Activated CD8-positive, alpha-beta T cell treated with anti-CD3 and anti-CD28 coated beads for 36 hours (primary cell): ENCODE results near the gene GET4. TPM values are rescaled to one million over a fixed set of nuclear protein-coding genes. Genes with fewer than 3 reads are reported as not detected.

Experiments used
- ATAC-seq: fragments of 200-7000 bp; cut with Tn5 transposase; one replicate; pipeline ENCODE4 v1.10.0; 2021; ENCODE audit warnings: mild to moderate bottlenecking, moderate library complexity
- CTCF ChIA-PET: fragments of 350-600 bp; sonication (Branson Sonifier 250); formaldehyde crosslinking; loops from one replicate; lab custom pipeline; 2021; ENCODE audit warnings: antibody characterized with exemption; lab: Charles Lee
- POLR2A ChIA-PET: fragments of 350-600 bp; sonication (Branson Sonifier 250); formaldehyde crosslinking; loops from one replicate; lab custom pipeline; 2021; ENCODE audit warnings: antibody characterized with exemption; lab: Charles Lee
- DNase-seq: peaks from one replicate; pipeline ENCODE4 v3.0.0-alpha.2; 2020
- H3K27ac Mint-ChIP-seq: one replicate; pipeline ENCODE4 v1.8.0; 2021; ENCODE audit warnings: mild to moderate bottlenecking, mixed read lengths
- H3K27me3 Mint-ChIP-seq: one replicate; pipeline ENCODE4 v1.8.0; 2021; ENCODE audit warnings: mixed read lengths
- H3K36me3 Mint-ChIP-seq: one replicate; pipeline ENCODE4 v1.8.0; 2021; ENCODE audit warnings: low read depth, mixed read lengths
- H3K4me1 Mint-ChIP-seq: one replicate; pipeline ENCODE4 v1.8.0; 2021; ENCODE audit warnings: low read depth, mixed read lengths
- H3K4me3 Mint-ChIP-seq: one replicate; pipeline ENCODE4 v1.8.0; 2021; ENCODE audit warnings: mild to moderate bottlenecking, moderate library complexity, mixed read lengths
- H3K9me3 Mint-ChIP-seq: one replicate; pipeline ENCODE4 v1.8.0; 2021; ENCODE audit warnings: mixed read lengths
- CTCF ChIP-seq: fragments of 200-600 bp; IDR thresholded peaks from one replicate; pipeline ENCODE4 v1.8.0; 2022; ENCODE audit warnings: antibody characterized with exemption, mild to moderate bottlenecking
- intact Hi-C: fragments of 100-400 bp; cut with micrococcal nuclease; formaldehyde crosslinking; loops from one replicate; pipeline ENCODE4 v1.10.0; 2022
- total RNA-seq, 2 experiments: library from RNA; stranded (reverse); gene quantifications; one replicate each; pipeline ENCODE4 v1.2.3, GENCODE V29; 2021

GET4 gene
- total RNA-seq, 2 experiments from 2014 or later = 20.6 to 31.9 TPM

- H3K36me3 Mint-ChIP-seq = peaks cover 42% of the 10 kb centered on the region
- no peak overlapping the region for H3K27ac Mint-ChIP-seq
- DNase-seq (no peak), ATAC-seq (no peak)
- H3K4me1 Mint-ChIP-seq = peaks cover 2% of the 10 kb centered on the region
- ChIA-PET POLR2A (no interaction called here), CTCF (interaction anchor here (1.2 to 1.5 kb wide), 2 partner anchors 12 to 102 kb away, joined by 3 to 4 read pairs; no protein-coding TSS in a partner anchor)
- no peak for TF ChIP-seq CTCF
- H3K4me3 Mint-ChIP-seq = no peak overlapping the region
- H3K27me3 Mint-ChIP-seq = no peaks in the 10 kb centered on the region
- H3K9me3 Mint-ChIP-seq = no peaks in the 10 kb centered on the region
- intact Hi-C loops = no loop called here
Observed at GRCh38 chr7:891805-892204, 15.5 kb downstream of the GET4 start.

DNA sequence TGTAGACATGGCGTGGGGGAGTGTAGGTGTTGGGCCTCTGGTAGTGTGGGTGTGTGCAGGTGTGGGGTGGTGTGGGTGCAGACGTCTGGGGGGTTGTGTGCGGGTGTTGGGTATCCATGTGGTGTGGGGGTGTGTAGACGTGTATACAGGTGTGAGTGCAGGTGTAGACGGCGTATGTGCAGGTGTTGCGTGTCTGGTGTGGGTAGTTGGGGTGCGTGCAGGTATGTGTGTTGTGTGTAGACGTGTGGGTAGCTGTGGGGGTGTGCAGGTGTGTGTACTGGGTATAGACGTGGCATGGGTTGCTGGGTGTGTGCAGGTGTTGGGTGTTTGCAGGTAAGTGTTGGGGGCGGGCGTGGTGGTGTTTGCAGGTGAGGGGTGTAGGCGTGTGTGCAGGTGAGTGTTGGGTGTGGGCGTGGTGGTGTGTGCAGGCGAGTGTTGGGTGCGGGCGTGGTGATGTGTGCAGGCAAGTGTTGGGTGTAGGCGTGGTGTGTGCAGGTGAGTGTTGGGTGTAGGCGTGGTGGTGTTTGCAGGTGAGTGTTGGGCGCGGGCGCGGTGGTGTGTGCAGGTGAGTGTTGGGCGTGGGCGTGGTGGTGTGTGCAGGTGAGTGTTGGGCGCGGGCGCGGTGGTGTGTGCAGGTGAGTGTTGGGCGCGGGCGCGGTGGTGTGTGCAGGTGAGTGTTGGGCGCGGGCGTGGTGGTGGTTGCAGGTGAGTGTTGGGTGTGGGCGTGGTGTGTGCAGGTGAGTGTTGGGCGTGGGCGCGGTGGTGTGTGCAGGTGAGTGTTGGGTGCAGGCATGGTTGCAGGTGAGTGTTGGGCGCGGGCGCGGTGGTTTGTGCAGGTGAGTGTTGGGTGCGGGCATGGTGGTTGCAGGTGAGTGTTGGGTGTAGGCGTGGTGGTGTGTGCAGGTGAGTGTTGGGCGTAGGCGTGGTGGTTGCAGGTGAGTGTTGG, 16.6 kb downstream of the GET4 start:
- intact Hi-C loops = no loop called here
- DNase-seq = no peak
- no peak for ATAC-seq
- POLR2A ChIA-PET = no interaction called here
- Mint-ChIP-seq H3K9me3 (no peaks in the 10 kb centered on the region), H3K4me3 (no peak overlapping the region), H3K27ac (no peak overlapping the region), H3K27me3 (no peaks in the 10 kb centered on the region), H3K36me3 (peaks cover 42% of the 10 kb centered on the region), H3K4me1 (peaks cover 2% of the 10 kb centered on the region)
- no peak for TF ChIP-seq CTCF
- CTCF ChIA-PET = no interaction called here

DNA sequence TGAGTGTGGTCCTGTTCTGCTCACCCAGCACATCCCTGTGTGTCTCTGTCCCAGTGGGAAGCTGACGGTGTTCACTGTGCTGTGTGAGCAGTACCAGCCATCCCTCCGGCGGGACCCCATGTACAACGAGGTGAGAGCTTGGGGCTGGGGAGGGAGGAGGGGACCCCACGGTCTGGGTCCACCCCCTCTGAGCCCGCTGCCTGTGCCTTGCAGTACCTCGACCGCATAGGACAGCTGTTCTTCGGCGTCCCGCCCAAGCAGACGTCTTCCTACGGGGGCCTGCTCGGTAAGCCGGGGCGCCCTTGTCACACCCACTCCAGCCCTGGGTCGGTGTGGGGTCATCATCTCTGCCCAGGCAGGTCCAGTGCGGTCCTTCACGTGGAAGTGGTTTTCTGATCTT, 17.3 kb downstream of the GET4 start:
- no peaks in the 10 kb centered on the region for H3K9me3 Mint-ChIP-seq
- TF ChIP-seq CTCF = no peak
- CTCF ChIA-PET = no interaction called here
- no peak overlapping the region for H3K4me3 Mint-ChIP-seq
- no peak for ATAC-seq
- peaks cover 2% of the 10 kb centered on the region for H3K4me1 Mint-ChIP-seq
- DNase-seq = no peak
- no peaks in the 10 kb centered on the region for H3K27me3 Mint-ChIP-seq
- intact Hi-C loops = no loop called here
- no peak overlapping the region for H3K27ac Mint-ChIP-seq
- POLR2A ChIA-PET = interaction anchor here (1.2 kb wide), 1 partner anchor 14 kb away, joined by 5 read pairs; no protein-coding TSS in a partner anchor
- H3K36me3 Mint-ChIP-seq = peaks cover 42% of the 10 kb centered on the region

- H3K27me3 Mint-ChIP-seq = no peaks in the 10 kb centered on the region
- ChIA-PET CTCF (no interaction called here), POLR2A (interaction anchor here (1.2 kb wide), 1 partner anchor 15 kb away, joined by 5 read pairs; no protein-coding TSS in a partner anchor)
- intact Hi-C loops = no loop called here
- H3K9me3 Mint-ChIP-seq = no peaks in the 10 kb centered on the region
- H3K4me3 Mint-ChIP-seq = no peak overlapping the region
- peaks cover 2% of the 10 kb centered on the region for H3K4me1 Mint-ChIP-seq
- DNase-seq (no peak), ATAC-seq (no peak)
- H3K36me3 Mint-ChIP-seq = peaks cover 44% of the 10 kb centered on the region
- H3K27ac Mint-ChIP-seq = no peak overlapping the region
- TF ChIP-seq CTCF = no peak
Observed at GRCh38 chr7:894164-894867, 18.0 kb downstream of the GET4 start.
